Measurements from ENCODE around the gene TRDMT1.

GRCh38 chr10:17216901-17217395 is 15.5 kb upstream of the TRDMT1 start:
- no peak for TF ChIP-seq CTCF (IDR thresholded peaks at IDR 0.05)
- no peak for TF ChIP-seq EZH2 (IDR thresholded peaks at IDR 0.05)
- no peak for TF ChIP-seq EZH2phosphoT487 (IDR thresholded peaks at IDR 0.05)

All from neural progenitor cell (in vitro differentiated cells).